MV-4-11 (cell line): Measurements from ENCODE around the gene CTU1.
"Not testable (repeated sequence)": the region's sequence is repeated elsewhere in the genome, so short reads cannot be mapped to it uniquely, and the experiment has no call there.

Source experiments
- DNase-seq: peaks from one replicate; lab custom pipeline; 2025; lab: John Stamatoyannopoulos, UW

The CTU1 gene

GRCh38 chr19:51108066-51108804, at the start of gene CTU1:
CTU1 (minus strand) TSS chr19:51108409; CDS start chr19:51104569, 3,840 bp downstream.
- DNase-seq = peak; percentile 100

DNA sequence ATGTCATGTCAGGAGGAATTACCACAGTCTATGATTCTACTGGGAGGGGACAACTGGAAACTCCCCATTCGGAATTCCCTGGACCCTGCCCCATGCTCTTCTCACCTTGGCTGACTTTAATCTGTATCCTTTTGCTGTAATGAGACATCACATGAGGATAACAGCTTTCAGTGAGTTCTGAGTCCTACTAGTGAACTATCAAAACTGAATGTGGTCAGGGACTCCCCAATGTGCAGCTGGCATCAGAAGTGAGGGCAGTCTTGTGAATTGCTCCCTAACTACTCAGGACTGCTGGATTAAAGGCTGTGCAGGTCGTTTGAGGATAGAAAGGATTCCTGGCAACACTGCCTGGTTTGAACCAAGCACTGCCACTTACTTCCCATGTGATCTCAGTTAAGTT, 49.1 kb upstream of the CTU1 start:
- DNase-seq = no peak

DNA sequence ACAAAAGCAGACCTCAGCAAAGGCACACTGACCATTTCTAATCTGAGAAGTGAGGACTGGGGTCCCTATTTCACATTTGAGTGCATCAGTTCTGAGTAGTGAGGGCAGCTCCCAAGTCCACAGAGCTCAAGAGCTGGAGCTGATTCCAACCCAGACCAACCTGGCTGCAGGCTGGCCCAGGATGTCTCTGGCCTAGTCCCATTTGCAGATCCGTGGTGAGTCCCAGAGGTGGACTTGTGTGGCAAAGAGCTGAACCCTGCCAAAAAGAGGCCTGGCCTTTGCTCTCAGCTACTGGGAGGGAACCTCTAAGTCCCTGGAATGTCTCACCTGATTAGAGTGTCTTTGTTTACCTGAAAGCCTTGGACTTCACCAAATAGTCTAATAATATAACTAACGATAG, 48.5 kb upstream of the CTU1 start:
- DNase-seq = no peak

- DNase-seq = no peak
Measured at GRCh38 chr19:51150627-51151026, 42.4 kb upstream of the CTU1 start.

DNA sequence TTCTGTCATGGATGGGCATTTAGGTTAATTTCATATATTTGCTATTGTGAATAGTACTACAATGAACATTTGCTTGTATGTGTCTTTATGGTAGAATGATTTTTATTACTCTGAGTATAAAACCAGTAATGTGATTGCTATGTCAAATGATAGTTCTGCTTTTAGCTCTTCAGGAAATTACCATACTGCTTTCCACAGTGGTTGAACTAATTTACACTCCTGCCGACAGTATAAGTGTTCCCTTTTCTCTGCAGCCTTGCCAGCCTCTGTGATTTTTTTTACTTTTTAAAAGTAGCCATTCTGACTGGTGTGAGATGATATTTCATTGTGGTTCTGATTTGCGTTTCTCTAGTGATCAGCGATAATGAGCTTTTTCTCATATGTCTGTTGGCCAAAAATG, 40.4 kb upstream of the CTU1 start:
- DNase-seq = peak; percentile 67

- no peak for DNase-seq
Measured at GRCh38 chr19:51147663-51148062, 39.5 kb upstream of the CTU1 start.

GRCh38 chr19:51146751-51147150, 38.5 kb upstream of the CTU1 start:
- no peak for DNase-seq

DNA sequence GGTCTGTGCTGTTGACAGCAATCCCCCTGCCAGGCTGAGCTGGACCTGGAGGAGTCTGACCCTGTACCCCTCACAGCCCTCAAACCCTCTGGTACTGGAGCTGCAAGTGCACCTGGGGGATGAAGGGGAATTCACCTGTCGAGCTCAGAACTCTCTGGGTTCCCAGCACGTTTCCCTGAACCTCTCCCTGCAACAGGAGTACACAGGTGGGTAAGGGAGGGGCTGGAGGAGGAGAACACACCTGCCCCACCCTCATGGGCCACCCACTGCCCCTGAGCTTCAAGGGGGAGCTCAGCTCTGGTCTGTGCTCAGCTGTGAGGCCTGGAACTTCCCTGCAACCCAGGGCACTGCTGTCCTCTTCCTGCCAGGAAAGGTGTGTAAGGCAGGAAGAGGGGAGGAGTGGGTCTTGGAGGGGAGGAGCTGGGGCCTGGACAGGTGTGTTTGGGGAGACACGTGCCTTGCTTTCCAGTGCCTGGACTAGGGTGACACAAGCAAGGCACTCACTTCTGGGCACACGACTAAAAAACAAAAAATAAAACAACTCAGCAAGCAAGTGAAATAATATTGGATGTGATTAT, 37.8 kb upstream of the CTU1 start:
- no peak for DNase-seq

GRCh38 chr19:51144482-51145045, 36.4 kb upstream of the CTU1 start:
- no peak for DNase-seq

- DNase-seq = no peak
Measured at GRCh38 chr19:51143486-51143885, 35.3 kb upstream of the CTU1 start.

DNA sequence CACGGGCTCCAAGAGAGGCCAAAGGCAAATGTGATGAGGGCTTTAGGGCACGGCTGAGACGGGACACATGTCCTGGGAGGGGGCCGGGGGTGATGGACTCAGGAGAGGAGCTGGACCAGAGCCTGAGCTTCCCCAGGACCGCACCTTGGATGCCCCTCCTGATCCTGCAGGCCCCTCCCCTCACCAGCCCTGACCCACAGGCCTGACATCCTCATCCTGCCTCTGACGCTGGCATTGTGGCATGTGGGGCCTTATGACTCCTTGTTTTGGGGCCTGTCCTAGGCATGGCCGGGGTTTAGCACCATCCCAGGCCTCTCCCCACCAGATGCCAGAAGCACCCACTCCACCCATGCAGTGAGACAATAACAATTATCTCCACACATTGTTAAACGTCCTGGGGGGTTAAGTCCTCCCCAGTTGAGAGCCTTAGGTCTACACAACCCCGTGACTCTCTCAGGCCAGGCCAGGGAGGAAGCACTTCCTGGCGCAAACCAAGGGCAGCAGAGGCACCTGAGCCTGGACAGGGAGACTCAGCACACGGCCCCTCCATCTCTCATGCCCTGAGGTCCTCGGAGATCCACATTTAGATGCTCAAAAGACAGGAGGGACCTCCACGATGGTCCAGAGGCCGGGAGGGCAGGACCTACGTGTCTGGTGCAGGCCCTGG, 34.7 kb upstream of the CTU1 start:
- not testable (repeated sequence) for DNase-seq

DNA sequence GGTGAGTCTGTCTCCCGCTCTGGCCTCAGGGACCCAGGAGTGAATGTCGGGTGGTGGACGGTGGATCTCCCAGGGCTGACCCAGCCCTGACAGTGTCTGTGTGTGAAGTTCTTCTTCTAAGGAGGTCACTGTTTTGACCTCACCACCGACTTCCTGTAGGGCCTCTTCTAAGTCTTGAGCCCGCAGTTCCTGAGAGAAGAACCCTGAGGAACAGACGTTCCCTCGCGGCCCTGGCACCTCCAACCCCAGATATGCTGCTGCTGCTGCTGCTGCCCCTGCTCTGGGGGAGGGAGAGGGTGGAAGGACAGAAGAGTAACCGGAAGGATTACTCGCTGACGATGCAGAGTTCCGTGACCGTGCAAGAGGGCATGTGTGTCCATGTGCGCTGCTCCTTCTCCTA, 33.9 kb upstream of the CTU1 start, which contains the start of gene SIGLEC7:
SIGLEC7 (plus strand) TSS at position 183 of the 400 bp plus-strand sequence; CDS start at position 252, 69 bp downstream.
- DNase-seq = peak; percentile 81

- no peak for DNase-seq
Measured at GRCh38 chr19:51141181-51141580, 33.0 kb upstream of the CTU1 start.

GRCh38 chr19:51140441-51140840, 32.2 kb upstream of the CTU1 start:
- DNase-seq = no peak

DNA sequence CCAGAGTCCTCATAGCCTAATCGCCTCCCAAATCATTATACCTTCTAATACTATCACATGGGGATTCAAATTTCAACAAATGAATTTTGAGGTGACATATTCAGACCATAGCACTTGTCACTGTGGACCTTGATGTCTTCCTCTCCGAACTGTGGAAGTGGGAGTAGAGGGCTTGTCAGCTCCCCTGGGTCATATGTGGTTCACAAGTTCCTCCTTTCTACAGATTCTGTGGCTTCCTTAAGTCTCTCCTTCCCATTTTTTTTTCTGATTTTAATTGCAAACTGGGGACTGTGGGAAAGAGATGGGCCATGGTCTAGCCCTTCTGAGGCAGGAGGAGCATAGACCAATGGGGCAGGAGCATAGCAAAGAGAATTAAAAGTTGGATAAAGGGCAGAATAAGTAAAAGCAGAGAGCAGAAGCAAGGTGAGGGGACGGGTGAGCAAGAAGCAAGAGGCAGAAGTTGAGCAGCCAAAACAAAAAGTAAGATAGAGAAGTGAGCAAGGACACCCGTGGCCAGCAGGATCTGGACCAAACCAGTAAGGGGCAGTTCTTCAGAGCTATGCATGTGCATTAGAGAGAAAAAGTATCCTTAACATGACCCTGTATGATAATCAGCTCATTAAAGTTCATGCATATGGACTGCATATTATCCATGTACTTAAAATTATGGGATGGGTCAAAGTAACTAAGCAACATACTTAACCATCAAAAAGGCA, 31.2 kb upstream of the CTU1 start:
- DNase-seq = peak; percentile 99

GRCh38 chr19:51138549-51138979, 30.4 kb upstream of the CTU1 start:
- DNase-seq = peak; percentile 95

DNA sequence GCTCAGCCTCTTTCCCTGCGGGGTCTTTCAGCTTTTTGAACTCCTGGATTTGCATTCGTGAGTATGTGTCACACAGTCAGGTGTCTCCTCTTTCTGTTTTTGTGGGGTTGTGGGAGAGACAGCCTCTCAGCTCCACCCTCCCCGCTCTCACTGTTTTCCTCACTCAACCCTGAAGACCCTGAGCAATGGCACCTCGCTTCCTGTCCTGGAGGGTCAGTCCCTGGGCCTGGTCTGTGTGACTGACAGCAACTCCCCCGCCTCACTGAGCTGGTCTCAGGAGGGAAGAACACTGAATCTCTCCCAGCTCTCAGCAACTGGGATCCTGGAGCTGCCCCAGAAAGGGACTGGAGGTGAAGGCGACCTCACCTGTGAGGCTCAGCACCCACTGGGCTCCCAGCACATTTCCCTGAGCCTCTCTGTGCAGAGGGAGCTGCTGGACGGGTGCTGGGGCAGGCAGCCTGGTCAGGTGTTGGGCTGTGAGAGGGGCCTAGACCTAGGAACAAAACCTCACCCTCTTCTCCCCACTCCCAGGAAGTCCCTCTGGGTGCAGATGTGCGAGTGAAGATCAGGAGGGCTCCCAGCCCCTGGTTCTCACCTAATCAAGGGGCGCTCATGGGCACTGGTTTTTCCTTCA, 29.7 kb upstream of the CTU1 start:
- DNase-seq = no peak

- DNase-seq = peak; percentile 95
Measured at GRCh38 chr19:51136851-51137551, 28.8 kb upstream of the CTU1 start.

GRCh38 chr19:51135986-51136762, 28.0 kb upstream of the CTU1 start:
- DNase-seq = no peak

DNA sequence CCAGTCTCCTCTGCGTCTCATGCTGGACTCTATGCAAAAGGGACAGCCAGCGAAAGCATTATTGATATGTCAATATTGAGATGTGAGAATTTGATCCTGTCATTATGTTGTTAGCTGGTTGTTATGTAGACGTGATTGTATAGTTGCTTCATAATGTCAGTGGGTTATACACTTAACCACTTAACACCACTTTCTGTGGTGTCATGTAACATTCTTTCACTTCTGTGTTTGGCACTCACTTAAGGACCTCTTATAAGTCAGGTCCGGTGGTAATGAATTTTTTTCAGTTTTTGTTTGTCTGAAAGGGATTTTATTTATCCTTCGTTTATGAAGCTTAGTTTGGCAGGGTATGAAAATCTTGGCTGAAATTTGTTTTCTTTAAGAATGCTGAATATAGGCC, 26.8 kb upstream of the CTU1 start:
- DNase-seq = peak; percentile 97
